HG03045 (cell line): ENCODE data around the gene GAS6.
"Not testable (repeated sequence)": the region's sequence is repeated elsewhere in the genome, so short reads cannot be mapped to it uniquely, and the experiment has no call there.

Experiments
- ATAC-seq: cut with Tn5 transposase; IDR thresholded peaks from one replicate; pipeline ENCODE4 v1.9.1; 2021; ENCODE audit warnings: mild to moderate bottlenecking, moderate library complexity; ENCODE audit not compliant: unreplicated experiment

The GAS6 gene

DNA sequence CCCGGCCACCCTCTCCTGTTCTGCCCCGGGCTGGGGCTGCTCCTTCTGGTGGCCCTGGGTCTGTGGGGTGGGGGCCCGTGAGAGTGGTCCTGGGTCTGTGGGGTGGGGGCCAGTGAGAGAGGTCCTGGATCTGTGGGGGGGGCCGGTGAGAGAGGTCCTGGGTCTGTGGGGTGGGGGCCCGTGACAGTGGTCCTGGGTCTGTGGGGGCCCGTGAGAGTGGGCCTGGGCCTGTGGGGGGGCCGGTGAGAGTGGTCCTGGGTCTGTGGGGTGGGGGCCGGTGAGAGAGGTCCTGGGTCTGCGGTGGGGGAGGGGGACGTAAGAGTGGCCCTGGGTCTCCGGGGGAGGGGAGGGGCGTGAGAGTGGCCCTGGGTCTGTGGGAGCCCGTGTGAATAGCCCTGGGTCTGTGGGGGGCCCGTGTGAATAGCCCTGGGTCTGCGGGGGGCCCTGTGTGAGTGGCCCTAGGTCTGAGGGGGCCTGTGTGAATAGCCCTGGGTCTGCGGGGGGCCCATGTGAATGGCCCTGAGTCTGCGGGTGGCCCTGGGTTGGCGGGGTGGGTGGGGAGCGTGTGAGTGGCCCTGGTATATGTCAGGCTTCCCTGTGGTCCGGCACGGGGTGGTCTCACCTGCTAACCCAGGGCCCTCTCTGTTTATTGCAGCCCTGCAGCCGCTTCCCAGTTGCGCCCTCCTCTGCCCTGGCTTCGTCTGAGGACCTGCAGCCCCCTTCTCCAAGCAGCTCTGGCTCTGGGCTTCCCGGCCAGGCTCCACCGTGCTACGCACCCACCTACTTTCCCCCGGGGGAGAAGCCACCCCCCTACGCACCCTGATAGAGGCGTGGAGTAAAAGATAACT lies 52.6 kb downstream of the GAS6 start:
- ATAC-seq = no peak

DNA sequence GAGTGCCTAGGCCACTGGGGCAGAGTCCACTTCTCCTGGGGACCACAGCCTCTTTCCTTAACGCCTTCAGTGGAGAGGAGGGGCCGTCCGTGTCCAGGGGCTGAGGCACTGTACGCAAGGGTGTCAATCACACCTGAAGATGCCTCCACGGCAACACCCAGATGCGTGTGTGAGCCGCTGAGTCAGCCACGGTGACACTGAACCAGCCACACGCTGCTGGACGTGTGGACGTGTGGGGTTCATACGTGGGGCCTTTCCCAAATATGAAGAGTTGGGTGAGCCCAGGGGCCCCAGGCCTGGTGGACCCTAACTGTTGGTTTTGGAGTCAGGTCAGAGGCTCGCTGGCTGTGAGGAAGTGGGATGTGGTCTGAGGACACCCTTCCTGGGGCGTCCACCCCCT lies 53.2 kb downstream of the GAS6 start:
- ATAC-seq = no peak

DNA sequence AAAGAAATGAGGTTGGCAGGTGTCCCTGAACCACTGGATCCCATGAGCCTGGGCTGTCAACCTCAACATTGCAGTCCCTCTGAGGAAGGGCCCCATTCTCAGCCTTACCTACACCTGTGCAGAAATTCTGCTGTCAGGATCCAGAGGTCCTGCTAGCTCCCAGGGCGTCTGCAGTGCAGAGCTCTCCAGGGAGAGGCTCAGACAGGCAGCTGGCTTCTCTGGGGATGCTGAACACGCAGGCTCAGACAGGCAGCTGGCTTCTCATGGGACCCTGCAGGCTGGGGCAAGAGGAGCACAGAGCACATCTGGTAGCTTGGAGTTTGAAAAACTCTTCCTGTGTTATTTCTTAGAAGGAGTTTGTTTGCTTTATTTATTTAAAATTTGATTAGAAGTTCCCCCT lies 53.9 kb downstream of the GAS6 start:
- no peak for ATAC-seq

DNA sequence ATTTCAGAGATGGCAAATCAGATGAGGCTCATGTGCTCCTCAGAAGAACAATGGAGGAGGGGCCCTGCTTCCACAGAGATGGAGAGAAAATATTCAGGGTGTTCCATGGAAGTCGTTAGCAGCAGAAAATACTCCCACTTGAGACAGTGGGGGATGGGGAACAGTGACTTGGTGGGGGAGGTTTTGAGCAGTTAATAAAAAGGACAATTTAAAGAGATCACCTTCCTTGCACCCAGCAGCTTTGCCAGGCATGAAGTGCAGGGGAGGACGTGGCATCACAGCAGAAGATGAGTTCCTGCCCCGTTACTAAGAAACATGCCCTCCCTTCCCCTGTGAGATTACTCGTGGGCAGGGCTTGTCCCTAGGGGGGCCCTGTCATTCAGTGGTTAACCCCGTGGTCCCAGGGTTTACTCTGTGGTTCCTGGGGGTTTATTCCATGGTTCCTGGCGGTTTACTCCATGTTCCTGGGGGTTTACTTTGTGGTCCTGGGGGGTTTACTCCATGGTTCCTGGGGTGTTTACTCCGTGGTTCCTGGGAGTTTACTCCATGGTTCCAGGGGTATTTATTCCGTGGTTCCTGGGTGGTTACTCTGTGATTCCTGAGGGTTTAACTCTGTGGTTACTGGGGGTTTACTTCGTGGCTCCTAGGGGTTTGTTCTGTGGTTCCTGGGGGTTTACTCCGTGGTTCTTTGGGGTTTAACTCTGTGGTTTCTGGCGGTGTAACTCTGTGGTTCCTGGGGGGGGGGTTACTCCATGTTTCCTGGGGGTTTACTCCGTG lies 55.6 kb downstream of the GAS6 start:
- ATAC-seq = no peak

DNA sequence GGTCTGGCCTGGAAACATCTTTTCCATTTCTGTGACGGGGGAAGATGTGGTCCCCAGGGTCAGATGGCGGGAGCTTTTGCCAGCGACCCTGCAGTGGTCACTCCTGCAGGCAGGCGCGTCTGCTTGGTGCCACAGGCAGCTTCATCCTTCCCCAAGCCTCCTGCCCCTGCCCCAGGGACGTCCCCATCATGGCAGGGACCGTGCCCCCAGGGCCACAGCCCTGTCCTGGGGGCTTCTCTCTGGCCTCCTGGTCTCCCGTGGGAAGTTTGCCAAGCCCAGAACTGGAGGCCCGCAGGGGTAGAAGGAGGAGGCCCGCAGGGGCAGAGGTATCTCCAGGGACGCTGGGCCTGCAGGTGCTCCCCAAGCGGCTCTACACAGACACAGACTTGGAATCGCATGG lies 57.4 kb downstream of the GAS6 start:
- no peak for ATAC-seq

DNA sequence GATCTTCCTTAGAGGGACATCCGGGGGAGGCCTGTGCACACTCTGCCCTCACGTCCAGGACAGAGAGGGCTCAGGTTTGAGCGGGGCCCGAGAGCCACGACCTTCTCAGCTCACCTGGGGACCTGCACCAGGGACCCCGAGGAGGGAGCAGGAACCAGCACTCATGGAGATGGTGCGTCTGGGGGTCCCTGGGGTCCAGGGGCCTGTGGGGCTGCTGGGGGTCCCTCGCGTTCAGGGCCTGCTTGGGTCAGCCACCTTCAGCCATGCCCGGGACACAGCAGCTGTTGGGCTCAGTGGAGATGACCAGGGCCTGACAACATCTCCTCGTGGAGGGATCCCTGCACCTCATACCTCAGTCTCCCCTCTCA lies 57.8 kb downstream of the GAS6 start:
- no peak for ATAC-seq

DNA sequence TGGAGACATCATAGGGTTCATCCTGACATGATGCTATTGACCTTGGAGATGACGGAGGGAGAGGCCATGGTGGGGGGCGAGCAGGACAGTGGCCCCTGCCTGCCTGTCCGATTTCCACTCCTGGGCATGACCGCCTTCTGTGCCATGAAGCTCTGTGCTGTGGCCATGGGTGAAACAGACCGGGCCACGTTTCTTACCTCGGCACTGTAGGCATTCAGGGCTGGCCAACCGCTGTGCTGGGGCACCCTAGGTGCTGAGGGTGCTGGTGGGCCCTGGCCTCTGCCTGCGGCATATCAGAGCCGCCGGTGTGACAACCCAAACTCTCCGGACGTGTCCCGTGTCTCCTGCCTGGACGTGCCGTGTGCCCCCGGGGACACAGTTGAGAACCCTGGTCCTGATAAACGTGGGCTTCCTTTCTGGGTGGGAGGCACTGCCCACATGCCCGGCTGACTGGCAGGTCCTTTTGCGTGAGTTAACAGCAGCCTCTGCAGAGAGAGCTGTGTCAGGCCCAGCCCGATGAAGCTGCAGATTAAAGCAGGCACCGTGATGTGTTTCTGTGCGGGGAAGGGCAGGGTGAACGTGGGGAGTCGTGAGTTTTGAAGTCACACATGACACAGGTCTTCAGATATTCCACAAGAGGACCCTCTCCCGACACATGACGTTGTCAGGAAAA lies 58.3 kb downstream of the GAS6 start:
- no peak for ATAC-seq

DNA sequence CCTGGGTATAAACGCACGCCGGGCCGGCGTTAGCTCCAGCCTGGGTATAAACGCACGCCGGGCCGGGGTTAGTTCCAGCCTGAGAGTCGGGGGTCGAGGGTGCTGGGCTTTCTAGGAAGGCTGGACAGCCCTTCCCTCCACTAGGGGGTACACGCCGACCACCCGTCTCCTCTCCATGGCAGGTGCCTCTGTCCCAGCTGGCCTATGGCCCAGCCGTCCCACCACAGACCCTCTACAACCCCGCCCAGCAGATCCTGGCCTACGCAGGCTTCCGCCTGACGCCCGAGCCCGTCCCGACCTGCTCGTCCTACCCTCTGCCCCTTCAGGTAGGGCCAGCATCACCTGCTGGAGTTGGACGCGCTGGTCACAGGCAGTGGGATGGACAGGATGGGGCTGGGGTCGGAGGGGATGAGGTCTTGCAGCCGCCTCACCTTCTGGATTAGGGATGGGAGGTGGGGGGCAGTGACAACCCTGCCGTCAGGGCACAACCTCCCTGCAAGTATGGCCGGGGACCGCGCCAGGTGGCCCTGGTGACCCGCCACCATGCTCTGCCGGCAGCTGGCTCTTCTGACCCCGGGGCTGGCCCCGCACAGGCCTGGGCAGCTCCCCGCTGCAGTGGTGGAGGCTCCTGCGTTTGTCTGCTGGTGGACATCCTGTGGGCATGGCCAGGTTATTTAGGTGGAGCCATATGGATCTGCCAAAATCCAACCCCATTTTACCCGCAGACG lies 59.0 kb downstream of the GAS6 start:
- ATAC-seq = no peak

DNA sequence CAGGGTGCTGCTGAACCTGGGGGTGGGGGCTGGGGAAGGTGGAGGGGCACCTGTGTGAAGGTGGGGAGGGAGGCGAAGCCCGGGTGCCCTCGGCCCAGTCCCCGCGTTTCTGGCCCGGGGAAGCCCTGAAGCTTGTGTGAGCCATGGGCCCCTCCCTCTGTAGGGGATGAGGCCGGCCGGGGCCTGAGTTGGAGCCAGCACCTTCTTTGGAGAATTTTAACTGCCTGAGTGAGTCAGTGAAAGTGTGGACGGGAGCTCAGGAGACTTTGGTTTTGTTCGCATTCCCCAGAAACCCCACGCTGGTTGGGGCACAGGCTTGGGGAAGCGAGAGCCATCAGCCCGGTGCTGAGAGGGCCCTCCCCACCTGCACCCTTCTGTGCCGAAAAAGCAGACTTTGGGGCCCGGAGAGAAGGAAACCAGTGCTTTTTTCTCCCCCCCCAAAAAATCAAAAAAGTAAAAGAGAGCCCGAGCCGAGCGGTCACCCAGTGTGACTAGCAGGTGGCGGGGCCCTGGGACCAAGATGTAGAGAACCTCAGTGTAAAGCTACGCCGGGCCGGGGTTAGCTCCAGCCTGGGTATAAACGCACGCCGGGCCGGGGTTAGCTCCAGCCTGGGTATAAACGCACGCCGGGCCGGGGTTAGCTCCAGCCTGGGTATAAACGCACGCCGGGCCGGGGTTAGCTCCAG lies 59.7 kb downstream of the GAS6 start:
- no peak for ATAC-seq

DNA sequence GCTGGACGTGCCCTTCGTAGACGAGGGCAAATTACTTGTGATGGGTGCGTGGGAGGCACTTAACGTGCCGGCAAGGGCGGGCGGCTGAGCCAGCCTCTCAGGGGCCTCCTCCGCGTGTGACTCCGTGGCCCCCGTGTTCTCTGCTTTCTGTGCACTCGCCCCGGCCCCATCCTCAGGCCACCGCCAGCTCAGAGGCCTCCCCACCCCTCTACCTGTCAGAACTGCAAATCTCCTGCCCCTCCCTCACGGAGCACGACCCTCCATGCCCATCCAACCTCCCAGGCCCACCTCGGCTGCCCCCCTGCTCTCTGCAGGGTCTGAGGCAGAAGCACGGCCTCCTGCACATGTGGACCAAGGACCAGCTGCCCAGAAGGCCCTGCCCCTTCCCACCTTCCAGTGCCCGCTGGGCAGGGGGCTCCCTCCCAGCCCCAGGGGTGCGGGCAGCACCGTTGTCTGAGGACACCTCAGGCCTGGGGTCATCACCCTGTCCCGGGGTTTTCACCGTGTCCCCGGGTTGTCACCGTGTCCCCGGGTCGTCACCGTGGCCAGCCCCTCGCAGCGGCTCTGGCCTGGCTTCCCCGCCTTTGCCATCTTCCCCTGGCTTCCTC lies 60.4 kb downstream of the GAS6 start:
- ATAC-seq = no peak

DNA sequence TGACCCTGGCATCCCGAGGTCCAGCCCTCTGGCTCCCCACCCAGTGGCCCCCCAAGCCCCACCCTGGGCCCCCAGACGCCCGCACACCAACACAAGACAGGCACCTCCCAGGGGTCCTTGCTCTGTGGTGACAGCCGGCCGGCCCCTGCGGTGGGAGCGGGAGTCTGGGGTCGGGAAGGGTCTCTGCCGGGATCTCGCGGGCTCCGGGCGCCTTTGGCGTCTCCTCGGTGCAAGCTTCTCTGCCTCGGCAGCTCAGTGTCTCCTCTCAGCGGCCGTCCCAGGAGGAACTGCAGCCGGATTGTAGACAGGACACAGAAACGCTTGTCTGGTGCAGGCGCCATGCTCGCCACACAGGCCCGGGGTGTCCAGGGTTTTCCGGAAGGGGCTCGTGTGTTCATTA lies 61.1 kb downstream of the GAS6 start:
- no peak for ATAC-seq

DNA sequence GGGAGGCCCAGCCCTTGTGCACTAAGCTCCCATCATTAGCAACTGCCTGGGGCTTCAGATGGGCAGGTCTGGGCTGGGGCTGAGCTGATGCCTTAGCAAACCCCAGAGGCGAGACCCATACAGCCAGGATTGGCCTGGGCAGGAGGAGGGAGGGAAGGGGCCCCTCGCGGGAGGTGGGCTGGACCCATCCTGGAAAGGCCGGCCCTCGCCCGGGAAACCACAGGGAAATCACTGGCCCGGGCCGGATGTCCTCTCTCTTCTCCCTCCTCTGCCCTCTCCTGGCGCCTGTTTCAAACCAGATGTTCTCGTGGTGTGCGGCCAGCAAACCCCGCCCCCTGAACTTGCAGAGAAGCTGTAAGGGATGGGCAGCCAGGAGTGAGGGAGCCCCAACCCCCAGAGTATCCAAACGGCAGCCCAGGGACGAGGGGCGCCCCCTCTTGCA lies 61.8 kb downstream of the GAS6 start:
- ATAC-seq = no peak

DNA sequence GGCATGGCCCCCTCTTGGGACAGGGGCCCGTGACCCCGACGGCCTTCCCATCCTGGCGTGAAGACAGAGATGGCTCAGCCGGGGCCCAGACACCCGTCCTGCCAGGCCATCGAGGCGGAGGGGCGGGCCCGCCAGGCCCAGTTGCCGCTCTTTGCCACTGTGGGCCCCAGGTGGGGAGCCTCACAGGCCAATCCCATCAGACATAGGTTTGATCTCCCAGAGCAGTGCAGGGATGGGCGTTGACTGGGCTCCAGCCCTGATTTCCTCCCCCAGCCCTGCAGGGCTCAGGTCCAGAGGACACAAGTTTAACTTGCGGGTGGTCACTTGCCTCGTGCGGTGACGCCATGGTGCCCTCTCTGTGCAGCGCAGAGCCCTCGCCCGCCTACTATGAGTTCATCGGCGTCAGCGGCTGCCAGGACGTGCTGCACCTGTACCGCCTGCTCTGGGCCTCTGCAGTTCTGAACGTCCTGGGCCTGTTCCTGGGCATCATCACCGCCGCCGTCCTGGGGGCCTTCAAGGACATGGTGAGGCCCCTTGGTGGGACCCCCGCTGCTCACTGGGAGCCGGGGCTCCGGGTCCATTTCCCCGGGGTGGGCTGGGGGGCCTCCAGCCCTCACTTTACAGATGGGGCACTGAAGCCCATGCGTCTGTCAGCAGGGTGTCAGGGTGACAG lies 62.5 kb downstream of the GAS6 start:
- no peak for ATAC-seq

DNA sequence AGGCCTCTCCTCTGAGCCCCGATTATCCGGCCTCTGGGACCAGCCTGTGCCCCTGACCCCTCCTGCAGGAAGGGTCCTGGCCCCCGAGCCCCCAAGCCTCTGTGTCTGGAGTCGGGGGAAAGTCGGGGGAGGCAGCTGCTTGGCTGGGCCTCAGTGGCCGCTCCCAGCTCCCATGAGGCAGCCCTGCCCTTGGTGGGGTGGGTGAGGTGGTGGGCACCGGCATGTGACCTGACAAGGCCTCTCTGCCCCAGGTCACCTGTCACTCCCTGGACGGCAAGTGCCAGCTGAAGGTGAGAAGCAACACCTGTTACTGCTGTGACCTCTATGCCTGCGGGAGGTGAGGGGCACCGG lies 63.3 kb downstream of the GAS6 start:
- no peak for ATAC-seq

DNA sequence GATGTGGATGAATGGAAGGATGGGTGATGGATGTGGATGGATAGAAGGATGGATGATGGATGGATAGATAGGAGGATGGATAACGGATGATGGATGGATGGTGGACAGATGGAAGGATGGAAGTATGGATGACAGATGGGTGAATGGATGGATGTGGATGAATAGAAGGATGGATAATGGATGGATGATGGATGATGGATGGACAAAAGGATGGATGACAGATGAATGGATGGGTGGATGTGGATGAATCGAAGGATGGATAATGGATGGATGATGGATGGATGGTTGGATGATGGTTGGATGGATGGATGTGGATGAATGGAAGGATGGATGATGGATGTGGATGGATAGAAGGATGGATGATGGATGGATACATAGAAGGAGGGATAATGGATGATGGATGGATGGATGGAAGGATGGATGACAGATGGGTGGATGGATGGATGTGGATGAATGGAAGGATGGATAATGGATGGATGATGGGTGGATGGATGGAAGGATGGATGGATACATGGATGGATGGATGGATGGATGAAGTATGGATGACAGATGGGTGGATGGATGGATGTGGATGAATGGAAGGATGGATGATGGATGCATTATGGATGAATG lies 65.6 kb downstream of the GAS6 start:
- no peak for ATAC-seq

DNA sequence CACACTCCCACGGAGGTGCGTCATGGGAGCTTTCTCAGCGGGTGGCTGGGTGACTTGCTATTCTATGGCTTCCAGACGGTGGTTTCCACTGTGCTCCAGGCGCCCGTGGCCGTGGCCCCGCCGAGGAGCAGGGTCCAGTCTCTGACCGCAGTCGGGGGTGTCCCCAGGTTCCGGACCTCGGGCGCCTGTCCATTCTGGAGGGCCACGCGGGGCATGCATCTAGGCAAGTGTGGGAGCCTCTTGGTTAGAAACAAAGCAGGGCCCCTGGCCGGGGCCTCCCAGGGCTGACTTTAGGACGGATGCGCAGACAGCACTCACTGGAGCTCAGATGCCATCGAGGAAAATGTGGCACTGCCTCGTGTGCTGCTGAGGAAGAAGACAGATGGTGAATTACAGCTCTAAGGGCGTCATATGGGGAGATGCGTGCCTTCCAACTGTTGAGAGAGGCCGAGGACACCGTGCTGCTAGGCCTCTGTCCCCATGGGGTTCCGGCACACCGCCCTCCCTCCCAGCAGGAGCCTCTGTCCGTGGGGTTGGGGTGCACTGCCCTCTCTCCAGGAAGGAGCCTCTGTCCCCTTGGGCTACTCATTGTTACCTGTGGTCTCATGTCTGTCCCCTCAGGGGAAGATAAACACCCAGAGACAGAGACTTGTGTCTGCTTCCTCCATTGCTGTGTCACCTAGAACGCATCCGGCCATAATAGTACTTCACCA lies 66.8 kb downstream of the GAS6 start:
- ATAC-seq = no peak

DNA sequence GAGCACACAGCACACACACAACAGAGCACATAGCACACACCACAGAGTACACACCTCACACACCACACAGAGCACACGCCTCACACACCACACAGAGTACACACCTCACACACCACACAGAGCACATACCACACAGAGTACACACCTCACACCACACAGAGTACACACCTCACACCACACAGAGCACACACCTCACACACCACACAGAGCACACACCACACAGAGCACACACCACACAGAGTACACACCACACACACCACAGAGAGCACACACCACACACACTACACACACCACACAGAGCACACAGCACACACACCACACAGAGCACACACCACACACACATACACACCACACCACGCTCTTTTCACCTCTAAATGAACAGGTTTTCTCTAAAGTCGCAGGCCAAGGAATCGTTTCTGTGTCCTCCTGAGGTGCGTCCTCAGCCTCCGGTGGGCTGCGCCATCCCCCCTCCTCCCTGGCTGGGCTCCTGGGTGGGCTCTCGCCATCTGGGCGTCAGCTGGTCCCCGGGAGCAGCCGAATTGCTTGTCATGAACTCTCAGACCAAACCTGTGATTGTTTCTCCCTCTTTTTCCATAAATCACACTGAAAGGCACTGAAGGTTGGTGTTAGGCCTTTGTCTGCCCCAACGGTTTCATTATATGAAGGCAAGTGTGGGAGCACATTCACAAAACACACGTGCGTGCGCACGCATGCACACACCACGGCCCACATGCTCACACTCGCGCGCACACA lies 67.5 kb downstream of the GAS6 start:
- ATAC-seq = no peak

DNA sequence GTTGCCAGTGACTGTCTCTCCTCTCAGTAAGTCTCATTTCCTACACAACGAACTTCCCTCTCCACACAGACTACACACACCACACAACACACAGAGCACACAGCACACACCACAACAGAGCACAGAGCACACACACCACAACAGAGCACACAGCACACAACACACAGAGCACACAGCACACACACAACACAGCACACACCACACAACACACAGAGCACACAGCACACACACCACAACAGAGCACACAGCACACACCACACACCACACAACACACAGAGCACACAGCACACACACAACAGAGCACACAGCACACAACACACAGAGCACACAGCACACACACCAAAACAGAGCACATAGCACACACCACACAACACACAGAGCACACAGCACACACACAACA lies 68.5 kb downstream of the GAS6 start:
- not testable (repeated sequence) for ATAC-seq
